Caco-2 (cell line): Measurements from ENCODE around the gene RYR1. TPM values are rescaled to one million over a fixed set of nuclear protein-coding genes. Genes with fewer than 3 reads are reported as not detected.
"Not testable (repeated sequence)": the region's sequence is repeated elsewhere in the genome, so short reads cannot be mapped to it uniquely, and the experiment has no call there.

ENCODE experiments used
- BruUV-seq: library from RNA; stranded (reverse); fragments of 400-500 nt; replicated peaks from 2 replicates; lab custom pipeline; 2021; lab: Mats Ljungman, UMichigan
- CTCF ChIA-PET: fragments of 300-600 bp; sonication (Branson Sonifier 250); formaldehyde crosslinking; loops from one replicate; lab custom pipeline; 2022; ENCODE audit warnings: antibody characterized with exemption; lab: Charles Lee
- POLR2A ChIA-PET: fragments of 300-600 bp; sonication (Branson Sonifier 250); formaldehyde crosslinking; loops from one replicate; lab custom pipeline; 2022; ENCODE audit warnings: antibody characterized with exemption; lab: Charles Lee
- DNase-seq, 2 experiments: peaks; one replicate each; pipeline versions ENCODE4 v3.0.0 to v3.0.0-alpha.2; 2020 to 2022
- H3K27me3 ChIP-seq: replicated peaks from 2 replicates; pipeline ENCODE4 v1.6.0; 2011; ENCODE audit warnings: low read length; ENCODE audit not compliant: control insufficient read depth, insufficient read depth
- H3K36me3 ChIP-seq: 2 replicates; pipeline ENCODE4 v1.5.1; 2011; ENCODE audit warnings: low read length; ENCODE audit not compliant: control insufficient read depth, insufficient read depth
- H3K4me1 ChIP-seq: fragments of 250-450 bp; sonication (Bioruptor Pico); 2 replicates; pipeline ENCODE4 v1.5.1; 2020; ENCODE audit warnings: mild to moderate bottlenecking
- H3K4me3 ChIP-seq: 2 replicates; pipeline ENCODE4 v1.5.1; 2011; ENCODE audit warnings: low read depth, mild to moderate bottlenecking, control low read depth, low read length
- H3K9me3 ChIP-seq: fragments of 250-450 bp; sonication (Bioruptor Pico); 2 replicates; pipeline ENCODE4 v1.5.1; 2020; ENCODE audit warnings: mild to moderate bottlenecking, moderate library complexity
- H3K27ac Mint-ChIP-seq: one replicate; pipeline ENCODE4 v1.8.0; 2022; ENCODE audit warnings: mixed read lengths; ENCODE audit not compliant: unreplicated experiment
- H3K27me3 Mint-ChIP-seq: one replicate; pipeline ENCODE4 v1.8.0; 2022; ENCODE audit warnings: mixed read lengths; ENCODE audit not compliant: insufficient read depth, unreplicated experiment
- H3K36me3 Mint-ChIP-seq: one replicate; pipeline ENCODE4 v1.8.0; 2022; ENCODE audit warnings: mild to moderate bottlenecking, mixed read lengths; ENCODE audit not compliant: insufficient read depth, unreplicated experiment
- H3K4me1 Mint-ChIP-seq: one replicate; pipeline ENCODE4 v1.8.0; 2022; ENCODE audit warnings: low read depth, mixed read lengths; ENCODE audit not compliant: unreplicated experiment
- H3K4me3 Mint-ChIP-seq: one replicate; pipeline ENCODE4 v1.8.0; 2022; ENCODE audit warnings: mild to moderate bottlenecking, moderate library complexity, mixed read lengths; ENCODE audit not compliant: unreplicated experiment
- H3K9me3 Mint-ChIP-seq: one replicate; pipeline ENCODE4 v1.8.0; 2022; ENCODE audit warnings: mixed read lengths; ENCODE audit not compliant: unreplicated experiment
- CTCF ChIP-seq, 2 experiments: fragments of 200-600 bp in 1 of 2; IDR thresholded peaks; 1 replicate in 1 of 2; 2 replicates in 1 of 2; pipeline versions ENCODE4 v1.5.1 to v1.8.0; 2011 to 2022; ENCODE audit warnings: antibody characterized with exemption in 1 of 2, control low read depth in 1 of 2, inconsistent platforms in 1 of 2, low read depth in 1 of 2, low read length in 1 of 2, mild to moderate bottlenecking in 1 of 2, moderate library complexity in 1 of 2; ENCODE audit not compliant: insufficient read depth in 1 of 2, severe bottlenecking in 1 of 2, unreplicated experiment in 1 of 2
- intact Hi-C: fragments of 100-400 bp; cut with micrococcal nuclease; formaldehyde crosslinking; loops from one replicate; pipeline ENCODE4 v1.10.0; 2022; ENCODE audit not compliant: unreplicated experiment
- total RNA-seq: library from RNA; stranded (reverse); gene quantifications from 2 replicates; pipeline ENCODE4 v1.2.3, GENCODE V29; 2022

Gene RYR1
- total RNA-seq, 1 experiment from 2014 or later: 5.6 TPM

GRCh38 chr19:38551450-38551813 lies 117.9 kb downstream of the RYR1 start:
- Mint-ChIP-seq H3K27ac (no peak overlapping the region), H3K4me3 (no peak overlapping the region), H3K9me3 (no peaks in the 10 kb centered on the region), H3K27me3 (peaks cover 9% of the 10 kb centered on the region), H3K4me1 (no peaks in the 10 kb centered on the region), H3K36me3 (peaks cover 5% of the 10 kb centered on the region)
- CTCF ChIA-PET: no interaction called here
- intact Hi-C loops: no loop called here
- no peaks in the 10 kb centered on the region for H3K27me3 ChIP-seq
- no peaks in the 10 kb centered on the region for H3K36me3 ChIP-seq
- H3K4me3 ChIP-seq: no peak overlapping the region
- POLR2A ChIA-PET: no interaction called here
- no peak for TF ChIP-seq CTCF (IDR thresholded peaks at IDR 0.05; ENCODE audit: insufficient read depth in 1 of 2, low read depth in 1 of 2, low read length in 1 of 2, severe bottlenecking in 1 of 2, unreplicated experiment in 1 of 2)
- H3K9me3 ChIP-seq: no peaks in the 10 kb centered on the region
- no peak for DNase-seq
- no peaks in the 10 kb centered on the region for H3K4me1 ChIP-seq
- no TSS peak for BruUV-seq

- CTCF ChIA-PET: interaction anchor here (0.7 kb wide), 1 partner anchor 845 kb away, joined by 3 read pairs; no protein-coding TSS in a partner anchor
Observed at GRCh38 chr19:38553239-38553638, 119.7 kb downstream of the RYR1 start.

GRCh38 chr19:38554676-38555141 lies 121.2 kb downstream of the RYR1 start:
- no peaks in the 10 kb centered on the region for H3K9me3 ChIP-seq
- Mint-ChIP-seq H3K4me3 (no peak overlapping the region), H3K27ac (no peak overlapping the region), H3K9me3 (no peaks in the 10 kb centered on the region), H3K27me3 (peaks cover 9% of the 10 kb centered on the region), H3K36me3 (peaks cover 5% of the 10 kb centered on the region), H3K4me1 (no peaks in the 10 kb centered on the region)
- H3K4me1 ChIP-seq: no peaks in the 10 kb centered on the region
- no peaks in the 10 kb centered on the region for H3K36me3 ChIP-seq
- ChIA-PET CTCF (no interaction called here), POLR2A (no interaction called here)
- no peak for TF ChIP-seq CTCF (IDR thresholded peaks at IDR 0.05; ENCODE audit: insufficient read depth in 1 of 2, low read depth in 1 of 2, low read length in 1 of 2, severe bottlenecking in 1 of 2, unreplicated experiment in 1 of 2)
- H3K4me3 ChIP-seq: no peak overlapping the region
- no peak for DNase-seq
- intact Hi-C loops: no loop called here
- no TSS peak for BruUV-seq
- no peaks in the 10 kb centered on the region for H3K27me3 ChIP-seq

More at GRCh38 chr19:38553239-38553638, 119.7 kb downstream of the RYR1 start:
- H3K4me3 ChIP-seq, H3K9me3 ChIP-seq, H3K36me3 ChIP-seq, intact Hi-C loops, H3K27me3 Mint-ChIP-seq, H3K4me3 Mint-ChIP-seq, DNase-seq, H3K4me1 Mint-ChIP-seq, H3K27me3 ChIP-seq, H3K36me3 Mint-ChIP-seq, H3K27ac Mint-ChIP-seq, H3K4me1 ChIP-seq, BruUV-seq, H3K9me3 Mint-ChIP-seq: not testable (repeated sequence)
- POLR2A ChIA-PET: interaction anchor here (0.7 kb wide), 1 partner anchor 26 kb away, joined by 4 read pairs; no protein-coding TSS in a partner anchor

- no peaks in the 10 kb centered on the region for H3K27me3 ChIP-seq
- POLR2A ChIA-PET: no interaction called here
- Mint-ChIP-seq H3K9me3 (no peaks in the 10 kb centered on the region), H3K4me1 (no peaks in the 10 kb centered on the region), H3K27me3 (peaks cover 9% of the 10 kb centered on the region), H3K4me3 (no peak overlapping the region), H3K27ac (no peak overlapping the region), H3K36me3 (peaks cover 5% of the 10 kb centered on the region)
- TF ChIP-seq CTCF (IDR thresholded peaks at IDR 0.05; ENCODE audit: insufficient read depth in 1 of 2, low read depth in 1 of 2, low read length in 1 of 2, severe bottlenecking in 1 of 2, unreplicated experiment in 1 of 2): no peak
- no peaks in the 10 kb centered on the region for H3K9me3 ChIP-seq
- no peaks in the 10 kb centered on the region for H3K4me1 ChIP-seq
- no peak overlapping the region for H3K4me3 ChIP-seq
- intact Hi-C loops: no loop called here
- CTCF ChIA-PET: no interaction called here
- no peak for DNase-seq
- H3K36me3 ChIP-seq: no peaks in the 10 kb centered on the region
- no TSS peak for BruUV-seq
Observed at GRCh38 chr19:38555200-38555599, 121.7 kb downstream of the RYR1 start.
